NCI-H345 treated with DMSO at 0.1 percent for 48 hours (cell line): ENCODE data around the gene ITK.
"Not testable (repeated sequence)": the region's sequence is repeated elsewhere in the genome, so short reads cannot be mapped to it uniquely, and the experiment has no call there.

Experiments
- DNase-seq: peaks from one replicate; lab custom pipeline; 2025; ENCODE audit not compliant: unreplicated experiment; lab: John Stamatoyannopoulos, UW

Gene ITK

GRCh38 chr5:157167214-157167621 is 13.4 kb upstream of the ITK start:
- no peak for DNase-seq

GRCh38 chr5:157168286-157168685 is 12.4 kb upstream of the ITK start:
- no peak for DNase-seq

- DNase-seq, result no peak
Measured at GRCh38 chr5:157172403-157172802, 8.2 kb upstream of the ITK start.

GRCh38 chr5:157175071-157175612 is 5.5 kb upstream of the ITK start:
- no peak for DNase-seq

- DNase-seq, result no peak
Measured at GRCh38 chr5:157177953-157178352, 2.7 kb upstream of the ITK start.

GRCh38 chr5:157178966-157179365 is 1.7 kb upstream of the ITK start:
- DNase-seq, result no peak

GRCh38 chr5:157182143-157182757 is 1.6 kb downstream of the ITK start:
- DNase-seq, result no peak

- DNase-seq, result no peak
Measured at GRCh38 chr5:157184117-157184670, 3.6 kb downstream of the ITK start.

GRCh38 chr5:157185122-157185521 is 4.5 kb downstream of the ITK start:
- DNase-seq, result not testable (repeated sequence)

- DNase-seq, result no peak
Measured at GRCh38 chr5:157186309-157187045, 5.8 kb downstream of the ITK start.

- DNase-seq, result no peak
Measured at GRCh38 chr5:157187046-157187754, 6.6 kb downstream of the ITK start.

GRCh38 chr5:157188270-157188669 is 7.6 kb downstream of the ITK start:
- no peak for DNase-seq

- DNase-seq, result no peak
Measured at GRCh38 chr5:157189223-157189622, 8.6 kb downstream of the ITK start.

GRCh38 chr5:157193699-157194424 is 13.2 kb downstream of the ITK start:
- no peak for DNase-seq

GRCh38 chr5:157196045-157196444 is 15.4 kb downstream of the ITK start:
- DNase-seq, result no peak

GRCh38 chr5:157197086-157197485 is 16.4 kb downstream of the ITK start:
- DNase-seq, result no peak

GRCh38 chr5:157198277-157198986 is 17.8 kb downstream of the ITK start:
- no peak for DNase-seq

GRCh38 chr5:157201857-157202256 is 21.2 kb downstream of the ITK start:
- DNase-seq, result no peak

GRCh38 chr5:157203417-157203816 is 22.8 kb downstream of the ITK start:
- no peak for DNase-seq

- no peak for DNase-seq
Measured at GRCh38 chr5:157204765-157205164, 24.1 kb downstream of the ITK start.
